HepG2 (cell line): ENCODE data around the gene KIAA1328.

Source experiments
- EP300 ChIP-seq, 3 experiments: sonication (generic) in 1 of 3; formaldehyde crosslinking in 1 of 3; IDR thresholded peaks; 2 replicates each; pipeline versions ENCODE4 v1.5.1 to v1.6.1; 2011 to 2020; ENCODE audit warnings: low read depth in 2 of 3, low read length in 2 of 3, borderline replicate concordance in 1 of 3, improper control_type of control experiment in 1 of 3, mild to moderate bottlenecking in 1 of 3, missing genetic modification reagents in 1 of 3, moderate library complexity in 1 of 3
- HOXD1 ChIP-seq: sonication (generic); formaldehyde crosslinking; IDR thresholded peaks from 2 replicates; pipeline ENCODE4 v1.5.0; 2020; ENCODE audit warnings: missing genetic modification reagents
- KLF13 ChIP-seq: sonication (generic); formaldehyde crosslinking; IDR thresholded peaks from 2 replicates; pipeline ENCODE4 v1.4.0; 2020; ENCODE audit warnings: mild to moderate bottlenecking, missing genetic modification reagents
- NFYB ChIP-seq: sonication (generic); formaldehyde crosslinking; IDR thresholded peaks from 2 replicates; pipeline ENCODE4 v1.4.0; 2020; ENCODE audit warnings: missing genetic modification reagents
- SP1 ChIP-seq, 2 experiments: fragments of 450-650 bp in 1 of 2; sonication (generic) in 1 of 2; formaldehyde crosslinking in 1 of 2; IDR thresholded peaks; 2 replicates each; pipeline versions ENCODE4 v1.4.0 to v1.6.1; 2016 to 2020; ENCODE audit warnings: missing genetic modification reagents in 1 of 2
- ZBTB40 ChIP-seq, 2 experiments: fragments of 450-650 bp in 1 of 2; sonication (generic) in 1 of 2; formaldehyde crosslinking in 1 of 2; IDR thresholded peaks; 2 replicates each; pipeline versions ENCODE4 v1.6.1 to v1.8.0; 2016 to 2022; ENCODE audit warnings: antibody characterized with exemption in 1 of 2, mild to moderate bottlenecking in 1 of 2, missing genetic modification reagents in 1 of 2
- ZFP1 ChIP-seq: IDR thresholded peaks from 2 replicates; pipeline ENCODE4 v1.6.1; 2016
- ZSCAN30 ChIP-seq: sonication (generic); formaldehyde crosslinking; IDR thresholded peaks from 2 replicates; pipeline ENCODE4 v1.5.0; 2020; ENCODE audit warnings: mild to moderate bottlenecking, missing genetic modification reagents
- TF ChIP-seq, protein P1 (sequence below): sonication (generic); formaldehyde crosslinking; IDR thresholded peaks from 2 replicates; pipeline ENCODE4 v1.5.0; 2020; ENCODE audit warnings: mild to moderate bottlenecking, missing genetic modification reagents, borderline replicate concordance

- TF ChIP-seq HOXD1 (no peak), NFYB (CRISPR knock-in tag) (no peak), ZFP1 (CRISPR knock-in tag) (no peak), SP1 (IDR thresholded peaks at IDR 0.05) (no peak), SP1 (CRISPR knock-in tag; IDR thresholded peaks at IDR 0.05) (no peak), EP300 (IDR thresholded peaks at IDR 0.05; ENCODE audit: low read depth in 2 of 2, low read length in 2 of 2) (no peak), EP300 (CRISPR knock-in tag; IDR thresholded peaks at IDR 0.05; ENCODE audit: borderline replicate concordance) (no peak), KLF13 (CRISPR knock-in tag) (no peak), ZSCAN30 (CRISPR knock-in tag) (no peak), ZBTB40 (IDR thresholded peaks at IDR 0.05) (no peak), ZBTB40 (CRISPR knock-in tag; IDR thresholded peaks at IDR 0.05) (no peak)
- TF ChIP-seq, protein P1, sequence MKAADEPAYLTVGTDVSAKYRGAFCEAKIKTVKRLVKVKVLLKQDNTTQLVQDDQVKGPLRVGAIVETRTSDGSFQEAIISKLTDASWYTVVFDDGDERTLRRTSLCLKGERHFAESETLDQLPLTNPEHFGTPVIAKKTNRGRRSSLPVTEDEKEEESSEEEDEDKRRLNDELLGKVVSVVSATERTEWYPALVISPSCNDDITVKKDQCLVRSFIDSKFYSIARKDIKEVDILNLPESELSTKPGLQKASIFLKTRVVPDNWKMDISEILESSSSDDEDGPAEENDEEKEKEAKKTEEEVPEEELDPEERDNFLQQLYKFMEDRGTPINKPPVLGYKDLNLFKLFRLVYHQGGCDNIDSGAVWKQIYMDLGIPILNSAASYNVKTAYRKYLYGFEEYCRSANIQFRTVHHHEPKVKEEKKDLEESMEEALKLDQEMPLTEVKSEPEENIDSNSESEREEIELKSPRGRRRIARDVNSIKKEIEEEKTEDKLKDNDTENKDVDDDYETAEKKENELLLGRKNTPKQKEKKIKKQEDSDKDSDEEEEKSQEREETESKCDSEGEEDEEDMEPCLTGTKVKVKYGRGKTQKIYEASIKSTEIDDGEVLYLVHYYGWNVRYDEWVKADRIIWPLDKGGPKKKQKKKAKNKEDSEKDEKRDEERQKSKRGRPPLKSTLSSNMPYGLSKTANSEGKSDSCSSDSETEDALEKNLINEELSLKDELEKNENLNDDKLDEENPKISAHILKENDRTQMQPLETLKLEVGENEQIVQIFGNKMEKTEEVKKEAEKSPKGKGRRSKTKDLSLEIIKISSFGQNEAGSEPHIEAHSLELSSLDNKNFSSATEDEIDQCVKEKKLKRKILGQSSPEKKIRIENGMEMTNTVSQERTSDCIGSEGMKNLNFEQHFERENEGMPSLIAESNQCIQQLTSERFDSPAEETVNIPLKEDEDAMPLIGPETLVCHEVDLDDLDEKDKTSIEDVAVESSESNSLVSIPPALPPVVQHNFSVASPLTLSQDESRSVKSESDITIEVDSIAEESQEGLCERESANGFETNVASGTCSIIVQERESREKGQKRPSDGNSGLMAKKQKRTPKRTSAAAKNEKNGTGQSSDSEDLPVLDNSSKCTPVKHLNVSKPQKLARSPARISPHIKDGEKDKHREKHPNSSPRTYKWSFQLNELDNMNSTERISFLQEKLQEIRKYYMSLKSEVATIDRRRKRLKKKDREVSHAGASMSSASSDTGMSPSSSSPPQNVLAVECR (CRISPR knock-in tag) = no peak
Observed at GRCh38 chr18:36821681-36822080, 7.2 kb upstream of the KIAA1328 start.
